Measurements from ENCODE around the gene GPN1.

DNA sequence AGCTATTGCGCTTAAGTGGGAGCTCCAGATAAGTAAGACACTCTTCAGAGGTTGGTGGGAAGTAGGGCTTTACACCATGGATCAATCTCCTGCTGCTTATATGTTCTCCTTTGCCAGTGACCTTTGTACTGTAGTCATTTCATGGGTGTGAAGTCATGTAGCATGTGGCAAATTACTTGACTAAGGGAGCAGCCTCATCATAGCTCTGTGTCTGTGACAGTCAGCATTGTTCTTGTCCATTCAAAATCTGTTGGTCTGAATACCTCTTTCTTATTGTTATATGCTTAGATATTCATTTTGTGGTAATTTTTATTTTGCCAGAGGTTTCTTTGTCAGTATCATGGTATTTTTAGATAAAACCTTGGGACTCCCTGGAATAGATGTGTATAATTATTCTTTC is 53.0 kb downstream of the GPN1 start:
- TF ChIP-seq, protein P1, sequence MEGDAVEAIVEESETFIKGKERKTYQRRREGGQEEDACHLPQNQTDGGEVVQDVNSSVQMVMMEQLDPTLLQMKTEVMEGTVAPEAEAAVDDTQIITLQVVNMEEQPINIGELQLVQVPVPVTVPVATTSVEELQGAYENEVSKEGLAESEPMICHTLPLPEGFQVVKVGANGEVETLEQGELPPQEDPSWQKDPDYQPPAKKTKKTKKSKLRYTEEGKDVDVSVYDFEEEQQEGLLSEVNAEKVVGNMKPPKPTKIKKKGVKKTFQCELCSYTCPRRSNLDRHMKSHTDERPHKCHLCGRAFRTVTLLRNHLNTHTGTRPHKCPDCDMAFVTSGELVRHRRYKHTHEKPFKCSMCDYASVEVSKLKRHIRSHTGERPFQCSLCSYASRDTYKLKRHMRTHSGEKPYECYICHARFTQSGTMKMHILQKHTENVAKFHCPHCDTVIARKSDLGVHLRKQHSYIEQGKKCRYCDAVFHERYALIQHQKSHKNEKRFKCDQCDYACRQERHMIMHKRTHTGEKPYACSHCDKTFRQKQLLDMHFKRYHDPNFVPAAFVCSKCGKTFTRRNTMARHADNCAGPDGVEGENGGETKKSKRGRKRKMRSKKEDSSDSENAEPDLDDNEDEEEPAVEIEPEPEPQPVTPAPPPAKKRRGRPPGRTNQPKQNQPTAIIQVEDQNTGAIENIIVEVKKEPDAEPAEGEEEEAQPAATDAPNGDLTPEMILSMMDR (IDR thresholded peaks at IDR 0.05): no peak
- TF ChIP-seq, protein P2, sequence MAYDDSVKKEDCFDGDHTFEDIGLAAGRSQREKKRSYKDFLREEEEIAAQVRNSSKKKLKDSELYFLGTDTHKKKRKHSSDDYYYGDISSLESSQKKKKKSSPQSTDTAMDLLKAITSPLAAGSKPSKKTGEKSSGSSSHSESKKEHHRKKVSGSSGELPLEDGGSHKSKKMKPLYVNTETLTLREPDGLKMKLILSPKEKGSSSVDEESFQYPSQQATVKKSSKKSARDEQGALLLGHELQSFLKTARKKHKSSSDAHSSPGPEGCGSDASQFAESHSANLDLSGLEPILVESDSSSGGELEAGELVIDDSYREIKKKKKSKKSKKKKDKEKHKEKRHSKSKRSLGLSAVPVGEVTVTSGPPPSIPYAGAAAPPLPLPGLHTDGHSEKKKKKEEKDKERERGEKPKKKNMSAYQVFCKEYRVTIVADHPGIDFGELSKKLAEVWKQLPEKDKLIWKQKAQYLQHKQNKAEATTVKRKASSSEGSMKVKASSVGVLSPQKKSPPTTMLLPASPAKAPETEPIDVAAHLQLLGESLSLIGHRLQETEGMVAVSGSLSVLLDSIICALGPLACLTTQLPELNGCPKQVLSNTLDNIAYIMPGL (CRISPR knock-in tag; IDR thresholded peaks at IDR 0.05): no peak
